Globus pallidus (tissue), 1 donor: ENCODE data around the gene MOB3C.
A peak's percentile ranks its signal among the peaks of the same experiment; 100 is the strongest.

ENCODE experiments used
- DNase-seq: peaks from one replicate; pipeline ENCODE4 v3.0.0-alpha.2; 2015; ENCODE audit warnings: low spot score

The MOB3C gene

GRCh38 chr1:46638921-46639320 is 22.3 kb upstream of the MOB3C start:
- DNase-seq, result no peak

- DNase-seq, result no peak
Observed at GRCh38 chr1:46637444-46638083, 21.0 kb upstream of the MOB3C start.

- no peak for DNase-seq
Observed at GRCh38 chr1:46635205-46635604, 18.6 kb upstream of the MOB3C start.

GRCh38 chr1:46630719-46631118 is 14.1 kb upstream of the MOB3C start:
- DNase-seq, result no peak

- no peak for DNase-seq
Observed at GRCh38 chr1:46623743-46624644, 7.4 kb upstream of the MOB3C start.

- DNase-seq, result no peak
Observed at GRCh38 chr1:46622344-46622743, 5.7 kb upstream of the MOB3C start.

GRCh38 chr1:46621930-46622329 is 5.3 kb upstream of the MOB3C start:
- DNase-seq, result no peak

GRCh38 chr1:46619656-46620258 is 3.1 kb upstream of the MOB3C start:
- DNase-seq, result no peak

- no peak for DNase-seq
Observed at GRCh38 chr1:46618754-46619415, 2.3 kb upstream of the MOB3C start.

- no peak for DNase-seq
Observed at GRCh38 chr1:46617833-46618232, 1.2 kb upstream of the MOB3C start.

GRCh38 chr1:46617108-46617800 is 643 bp upstream of the MOB3C start:
- DNase-seq, result no peak

- no peak for DNase-seq
Observed at GRCh38 chr1:46615735-46616134, 876 bp downstream of the MOB3C start.

GRCh38 chr1:46615088-46615487 is 1.5 kb downstream of the MOB3C start:
- DNase-seq, result no peak

- no peak for DNase-seq
Observed at GRCh38 chr1:46614604-46614984, 2.0 kb downstream of the MOB3C start.

GRCh38 chr1:46613661-46614603 is 2.7 kb downstream of the MOB3C start:
- peak; percentile 70 for DNase-seq

GRCh38 chr1:46612937-46613660 is 3.5 kb downstream of the MOB3C start:
- no peak for DNase-seq

GRCh38 chr1:46611691-46612221 is 4.9 kb downstream of the MOB3C start:
- DNase-seq, result no peak

GRCh38 chr1:46607345-46608130 is 9.1 kb downstream of the MOB3C start:
- DNase-seq, result no peak
